H54 (cell line): ENCODE data around the gene GOLIM4.

Source experiments
- DNase-seq: peaks from one replicate; pipeline ENCODE4 v3.0.0; 2011; ENCODE audit warnings: low spot score, mixed read lengths; ENCODE audit not compliant: insufficient read length
- FAIRE-seq: peaks from 3 replicates; lab custom pipeline; 2011; peaks lifted over from hg19 to GRCh38; lab: Jason Lieb, UNC
- POLR2A ChIP-seq: IDR thresholded peaks from 2 replicates; pipeline ENCODE4 v1.6.1; 2011; ENCODE audit warnings: low read depth, mild to moderate bottlenecking, low read length

Gene GOLIM4

GRCh38 chr3:167996514-167996913 lies 99.2 kb downstream of the GOLIM4 start:
- DNase-seq = no peak
- no peak for TF ChIP-seq POLR2A
- no peak for FAIRE-seq

- FAIRE-seq (no peak), DNase-seq (no peak)
- no peak for TF ChIP-seq POLR2A
These were observed 103.3 kb downstream of the GOLIM4 start for GRCh38 chr3:167992381-167992780.

DNA sequence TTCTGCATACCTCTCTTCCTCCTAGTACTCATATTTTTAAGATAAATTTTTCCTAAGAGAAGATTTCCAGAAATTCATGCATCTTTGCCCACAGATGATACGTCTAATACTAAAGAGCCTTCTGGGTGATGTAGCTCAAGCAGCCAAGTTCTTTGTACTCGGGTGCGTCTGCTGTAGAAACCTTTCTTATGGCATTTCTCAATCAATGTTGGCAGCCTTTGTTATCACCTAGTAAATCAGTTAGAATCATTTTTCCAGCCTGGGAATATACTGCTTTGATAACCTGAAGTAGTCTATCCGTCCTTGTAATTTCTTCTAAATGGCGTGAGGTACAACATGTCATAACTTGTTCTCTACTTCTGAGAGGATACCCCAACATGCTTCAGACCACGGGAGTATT lies 104.5 kb downstream of the GOLIM4 start:
- no peak for TF ChIP-seq POLR2A

GRCh38 chr3:167989999-167990398 lies 105.7 kb downstream of the GOLIM4 start:
- TF ChIP-seq POLR2A = no peak
- no peak for DNase-seq
- FAIRE-seq = no peak

More for the DNA sequence above, 104.5 kb downstream of the GOLIM4 start:
- FAIRE-seq (no peak), DNase-seq (no peak)

- DNase-seq (no peak), FAIRE-seq (no peak)
- TF ChIP-seq POLR2A = no peak
These were observed 106.7 kb downstream of the GOLIM4 start for GRCh38 chr3:167989066-167989465.

DNA sequence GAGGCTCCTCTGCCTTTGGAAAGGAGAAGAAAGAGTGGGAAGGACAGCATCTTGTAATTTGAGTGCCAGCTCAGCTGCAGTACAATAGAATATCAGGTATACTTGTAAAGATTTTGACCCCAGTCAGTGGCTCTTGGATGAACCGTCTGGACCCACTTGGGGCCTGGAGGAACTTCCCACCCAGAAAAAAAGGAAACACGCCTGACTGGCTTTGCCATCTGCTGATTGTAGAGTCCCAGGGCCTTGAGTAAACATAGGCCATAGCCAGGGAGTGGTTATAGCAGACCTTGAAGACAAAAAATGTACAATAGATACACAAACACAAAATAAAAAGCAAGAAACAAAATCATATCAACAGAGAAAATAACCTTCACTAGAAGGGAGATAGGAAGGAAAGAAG lies 112.1 kb downstream of the GOLIM4 start:
- no peak for TF ChIP-seq POLR2A
- no peak for FAIRE-seq
- DNase-seq = no peak

DNA sequence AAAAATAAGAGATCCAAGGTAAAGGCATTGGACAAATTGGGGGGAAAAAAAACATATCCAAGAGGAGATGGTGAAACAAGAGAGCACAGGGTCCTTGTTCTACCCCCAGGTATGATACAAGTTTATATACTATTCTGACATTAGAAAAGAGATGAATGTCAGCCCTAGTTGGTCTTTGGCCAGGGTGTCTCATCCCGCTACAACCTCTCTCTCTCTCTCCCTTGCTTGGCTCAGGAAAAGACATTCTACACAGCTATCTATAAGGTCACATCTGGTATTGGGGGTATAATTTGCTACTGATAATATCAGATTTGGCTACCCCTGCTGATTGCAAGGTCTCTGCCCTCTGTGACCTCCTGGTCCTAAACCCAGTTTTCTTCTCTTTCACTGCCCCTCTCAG lies 117.2 kb downstream of the GOLIM4 start:
- DNase-seq = no peak
- FAIRE-seq = no peak
- TF ChIP-seq POLR2A = no peak

DNA sequence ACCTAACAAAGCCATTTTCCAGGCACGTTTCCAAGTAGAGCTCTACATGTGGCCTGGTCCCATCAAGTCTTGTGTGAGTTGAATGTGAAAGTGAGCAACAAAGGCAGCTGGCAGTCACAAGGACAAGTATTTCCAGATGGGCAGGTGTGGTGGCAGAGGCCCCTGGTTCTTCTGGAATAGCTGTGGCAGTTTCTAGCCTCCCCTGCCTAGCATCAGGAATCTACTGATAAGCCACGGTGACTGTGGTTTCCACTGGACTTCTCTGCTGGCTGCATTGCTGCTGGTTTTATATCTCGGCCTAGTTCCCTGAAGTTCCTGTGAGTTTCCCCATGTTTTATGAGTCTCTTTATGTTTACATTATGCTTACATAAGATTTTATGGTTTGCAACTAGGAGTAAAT lies 117.7 kb downstream of the GOLIM4 start:
- no peak for FAIRE-seq

DNA sequence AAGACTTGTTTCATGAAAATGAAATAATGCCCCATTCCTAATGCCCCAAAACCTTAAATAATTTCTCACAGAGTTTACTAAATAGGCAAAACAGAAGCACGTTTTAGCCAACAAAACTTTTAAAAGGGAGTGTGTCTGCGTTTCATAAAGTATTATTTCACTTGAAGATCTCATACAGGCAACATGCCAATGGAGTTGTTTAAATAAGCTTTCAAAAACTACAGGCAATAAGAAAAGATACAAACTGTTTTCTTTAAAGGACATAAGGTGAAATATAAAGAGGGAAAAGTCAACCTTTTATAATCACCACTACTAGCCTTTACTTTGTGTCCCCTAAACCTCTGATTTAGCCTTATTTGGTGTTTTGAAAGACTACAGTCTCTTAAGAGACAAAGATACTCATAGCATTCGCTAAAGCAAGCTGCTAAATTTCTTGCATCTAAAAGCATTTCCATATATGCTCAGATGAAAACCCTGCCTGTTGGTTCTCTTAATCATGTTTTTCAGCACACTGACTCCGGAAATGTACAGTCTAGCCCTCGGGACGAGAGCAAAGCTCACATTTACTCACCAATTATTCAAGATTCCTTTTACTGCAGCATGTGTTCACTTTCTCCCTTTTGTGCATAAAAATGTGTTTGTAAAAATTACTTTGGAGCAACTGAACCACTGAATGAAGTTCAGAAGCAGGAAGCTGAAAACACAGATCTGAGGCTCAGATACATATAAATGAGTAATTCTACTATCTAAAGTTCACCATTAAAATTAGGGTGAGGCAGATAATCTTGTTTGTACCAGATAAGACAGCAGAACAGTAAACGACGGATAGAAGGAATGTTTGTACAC lies 119.0 kb downstream of the GOLIM4 start:
- FAIRE-seq = no peak
- DNase-seq = no peak
- TF ChIP-seq POLR2A = no peak

More for the DNA sequence above, 117.7 kb downstream of the GOLIM4 start:
- TF ChIP-seq POLR2A = no peak
- DNase-seq = no peak

DNA sequence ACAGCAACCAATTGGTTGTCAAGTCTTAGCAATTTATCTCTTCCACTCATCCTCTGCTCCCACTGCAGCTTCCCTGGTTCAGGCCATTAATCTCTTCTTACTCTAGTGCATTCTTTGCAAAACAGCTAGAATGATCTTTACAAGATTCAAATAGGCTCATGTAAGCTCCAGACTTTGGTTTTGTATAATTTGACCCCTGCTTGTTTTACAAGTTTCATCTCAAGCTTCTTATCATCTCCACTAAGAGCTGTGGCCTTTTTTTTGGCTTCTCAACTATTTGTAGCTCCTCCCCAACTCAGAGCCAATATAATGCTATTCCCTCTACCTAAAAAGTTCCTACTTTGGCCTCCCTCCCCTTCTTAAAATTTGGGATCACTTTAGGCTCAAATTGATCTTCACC lies 121.8 kb downstream of the GOLIM4 start:
- DNase-seq (no peak), FAIRE-seq (no peak)
- TF ChIP-seq POLR2A = no peak

GRCh38 chr3:167973046-167973445 lies 122.7 kb downstream of the GOLIM4 start:
- FAIRE-seq = no peak
- DNase-seq = no peak
- TF ChIP-seq POLR2A = no peak

GRCh38 chr3:167972502-167972901 lies 123.2 kb downstream of the GOLIM4 start:
- DNase-seq (no peak), FAIRE-seq (no peak)
- no peak for TF ChIP-seq POLR2A

DNA sequence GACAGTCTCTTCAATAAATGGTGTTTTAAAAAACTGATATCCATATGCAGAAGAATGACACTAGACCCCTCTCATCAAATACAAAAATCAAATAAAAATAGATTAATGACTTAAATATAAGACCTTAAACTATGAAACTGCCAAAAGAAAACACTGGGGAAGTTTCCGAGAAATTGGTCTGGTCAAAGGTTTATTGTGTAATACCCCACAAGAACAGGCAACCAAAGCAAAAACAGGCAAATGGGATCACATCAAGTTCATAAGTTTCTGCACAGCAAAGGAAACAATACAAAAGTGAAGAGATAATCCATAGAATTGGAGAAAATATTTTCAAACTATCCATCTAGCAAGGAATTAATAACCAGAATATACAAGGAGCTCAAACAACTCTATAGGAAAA lies 126.2 kb downstream of the GOLIM4 start:
- no peak for FAIRE-seq
- no peak for TF ChIP-seq POLR2A
- DNase-seq = no peak

DNA sequence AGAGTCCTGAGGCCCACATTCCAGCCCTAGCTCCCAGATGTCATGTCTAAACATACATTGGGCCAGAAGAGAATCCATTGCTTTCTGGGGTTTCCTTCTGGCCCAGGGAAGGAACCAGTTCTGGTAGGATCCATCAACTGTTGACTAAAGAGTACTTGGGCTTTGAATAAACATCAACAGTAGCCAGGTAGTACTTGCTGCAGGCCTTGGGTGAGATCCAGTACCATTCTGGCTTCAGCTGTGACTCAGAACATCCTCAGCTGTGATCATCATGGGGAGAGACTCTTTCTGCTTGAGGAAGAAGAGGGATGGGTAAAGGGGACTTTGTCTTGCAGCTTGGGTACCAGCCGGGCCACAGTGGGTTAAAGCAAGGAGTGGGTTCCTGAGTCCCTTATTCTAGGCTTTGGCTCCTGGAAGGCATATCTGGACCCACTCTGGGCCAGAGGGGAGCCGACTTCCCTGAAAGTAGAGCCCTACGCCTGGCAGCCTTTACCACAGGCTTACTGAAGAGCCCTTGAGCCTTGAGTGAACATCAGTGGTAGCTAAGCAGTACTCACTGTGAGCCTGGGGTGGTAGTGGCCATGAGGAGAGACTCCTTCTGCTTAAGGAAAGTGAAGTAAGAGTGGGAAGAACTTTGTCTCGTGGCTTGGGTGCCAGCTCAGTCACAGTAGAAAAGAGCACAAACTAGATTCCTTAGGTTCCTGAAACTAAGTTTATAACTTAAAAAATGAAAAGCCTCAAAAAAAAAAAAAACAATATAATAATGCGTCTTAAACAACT lies 128.3 kb downstream of the GOLIM4 start:
- no peak for FAIRE-seq
- TF ChIP-seq POLR2A = no peak
- DNase-seq = no peak
